Esophagus muscularis mucosa (tissue), 4 donors: ENCODE results near the gene TTC39A. TPM values are rescaled to one million over a fixed set of nuclear protein-coding genes. Genes with fewer than 3 reads are reported as not detected.

Experiments used
- DNase-seq: peaks from one replicate; pipeline ENCODE4 v3.0.0-alpha.2; 2017; ENCODE audit errors: extremely low spot score
- H3K27ac ChIP-seq, 4 donors: fragments of 200-600 bp; sonication (generic); replicated peaks in 1 of 4; 1 replicate in 3 of 4; 2 replicates in 1 of 4; pipeline ENCODE4 v1.5.1; 2016 to 2019; ENCODE audit warnings: mild to moderate bottlenecking in 1 of 4
- H3K27me3 ChIP-seq, 4 donors: fragments of 200-600 bp; sonication (generic); one replicate each; pipeline versions ENCODE4 v1.5.1 to v1.6.0; 2016 to 2019
- H3K36me3 ChIP-seq, 4 donors: fragments of 200-600 bp; sonication (generic); one replicate each; pipeline ENCODE4 v1.5.1; 2016 to 2019
- H3K4me1 ChIP-seq, 4 donors: fragments of 200-600 bp; sonication (generic); one replicate each; pipeline ENCODE4 v1.5.1; 2016 to 2019
- H3K4me3 ChIP-seq, 4 donors: fragments of 200-600 bp; sonication (generic); 1 replicate in 2 of 4; 2 replicates in 2 of 4; pipeline ENCODE4 v1.5.1; 2016 to 2019; ENCODE audit warnings: mild to moderate bottlenecking in 4 of 4, moderate library complexity in 1 of 4
- H3K9me3 ChIP-seq, 4 donors: fragments of 200-600 bp; sonication (generic); 1 replicate in 3 of 4; 2 replicates in 1 of 4; pipeline ENCODE4 v1.5.1; 2016 to 2019
- EP300 ChIP-seq: sonication (generic); formaldehyde crosslinking; IDR thresholded peaks from one replicate; pipeline ENCODE4 v1.6.1; 2017; ENCODE audit warnings: antibody characterized with exemption
- POLR2A ChIP-seq: fragments of 450-650 bp; IDR thresholded peaks from one replicate; pipeline ENCODE4 v1.6.1; 2017; ENCODE audit warnings: antibody characterized with exemption, moderate library complexity, mild to moderate bottlenecking, low read depth
- POLR2AphosphoS5 ChIP-seq, 2 donors: sonication (generic); formaldehyde crosslinking; IDR thresholded peaks; one replicate each; pipeline ENCODE4 v1.6.1; 2017; ENCODE audit warnings: antibody characterized with exemption in 2 of 2
- WGBS: methylation state at CpG from one replicate; pipeline ENCODE4 v1.1.5; 2018; 5-methylcytosine and 5-hydroxymethylcytosine counted together
- intact Hi-C: fragments of 100-400 bp; cut with DNase I; formaldehyde crosslinking; loops from one replicate; pipeline ENCODE4 v1.15.1; 2023
- total RNA-seq, 4 donors: library from RNA; depleted of rRNA; stranded (reverse); fragments of >200 nt; gene quantifications; one replicate each; pipeline versions ENCODE4 v1.1.0 to v1.2.1, GENCODE V29; 2016
- TF ChIP-seq, protein P1 (sequence below), 3 experiments: fragments of 200-600 bp in 2 of 3; fragments of 450-650 bp in 1 of 3; sonication (generic) in 2 of 3; IDR thresholded peaks; one replicate each; pipeline ENCODE4 v1.5.1; 2017 to 2019; ENCODE audit warnings: antibody characterized with exemption in 3 of 3, mild to moderate bottlenecking in 2 of 3, moderate library complexity in 1 of 3

The TTC39A gene
- total RNA-seq, 4 donors from 2014 or later: 0.17 to 2.5 (median 0.52) TPM; not detected in 1

DNA sequence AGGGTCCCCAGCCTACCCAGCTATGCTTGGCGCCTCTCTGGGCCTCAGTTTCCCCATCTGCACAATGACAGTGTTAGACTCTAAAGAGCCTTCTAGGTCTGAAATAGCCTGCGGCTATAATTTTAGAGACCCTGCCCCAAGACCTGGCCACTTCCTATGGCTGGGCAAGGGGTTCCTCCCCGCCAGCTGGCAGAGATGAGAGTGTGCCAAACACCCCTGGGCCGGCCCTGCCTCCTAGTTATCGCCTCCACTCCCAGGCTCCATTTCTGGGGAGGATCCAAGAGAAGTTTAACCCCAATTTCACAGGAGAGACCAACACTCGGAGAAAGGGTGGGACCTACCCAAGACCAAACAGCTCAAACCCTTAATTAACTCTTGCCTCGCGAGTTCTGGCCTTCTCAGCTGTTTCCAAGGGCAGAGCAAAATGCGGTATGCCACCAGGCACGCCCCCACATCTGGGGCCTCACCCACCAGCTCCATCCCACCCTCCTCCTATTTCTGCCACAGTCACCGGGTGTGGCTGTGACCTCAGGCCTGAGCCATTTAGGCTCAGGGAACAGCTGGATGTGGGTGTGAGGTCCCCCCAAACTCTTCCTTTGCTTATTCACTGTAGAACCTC, 35.7 kb downstream of the TTC39A start:
- Histone ChIP-seq H3K4me1 (peaks cover 12 to 17% (median 14%) of the 10 kb centered on the region in 4 donors), H3K27me3 (peaks cover 0 to 6% (median 0%) of the 10 kb centered on the region in 4 donors), H3K4me3 (no peak overlapping the region), H3K36me3 (no peaks in the 10 kb centered on the region), H3K9me3 (no peaks in the 10 kb centered on the region), H3K27ac (no peak overlapping the region)
- intact Hi-C loops: loop anchor here (10.0 kb wide), 1 partner anchor 60 kb away; the partner anchor contains the start of gene RNF11
- TF ChIP-seq, protein P1, sequence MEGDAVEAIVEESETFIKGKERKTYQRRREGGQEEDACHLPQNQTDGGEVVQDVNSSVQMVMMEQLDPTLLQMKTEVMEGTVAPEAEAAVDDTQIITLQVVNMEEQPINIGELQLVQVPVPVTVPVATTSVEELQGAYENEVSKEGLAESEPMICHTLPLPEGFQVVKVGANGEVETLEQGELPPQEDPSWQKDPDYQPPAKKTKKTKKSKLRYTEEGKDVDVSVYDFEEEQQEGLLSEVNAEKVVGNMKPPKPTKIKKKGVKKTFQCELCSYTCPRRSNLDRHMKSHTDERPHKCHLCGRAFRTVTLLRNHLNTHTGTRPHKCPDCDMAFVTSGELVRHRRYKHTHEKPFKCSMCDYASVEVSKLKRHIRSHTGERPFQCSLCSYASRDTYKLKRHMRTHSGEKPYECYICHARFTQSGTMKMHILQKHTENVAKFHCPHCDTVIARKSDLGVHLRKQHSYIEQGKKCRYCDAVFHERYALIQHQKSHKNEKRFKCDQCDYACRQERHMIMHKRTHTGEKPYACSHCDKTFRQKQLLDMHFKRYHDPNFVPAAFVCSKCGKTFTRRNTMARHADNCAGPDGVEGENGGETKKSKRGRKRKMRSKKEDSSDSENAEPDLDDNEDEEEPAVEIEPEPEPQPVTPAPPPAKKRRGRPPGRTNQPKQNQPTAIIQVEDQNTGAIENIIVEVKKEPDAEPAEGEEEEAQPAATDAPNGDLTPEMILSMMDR (IDR thresholded peaks at IDR 0.05): no peak
- no peak for TF ChIP-seq POLR2AphosphoS5 (IDR thresholded peaks at IDR 0.05)
- no peak for TF ChIP-seq EP300
- no peak for TF ChIP-seq POLR2A
- WGBS: 70% methylated on average over 9 of the region's 11 CpGs
- DNase-seq: no peak

DNA sequence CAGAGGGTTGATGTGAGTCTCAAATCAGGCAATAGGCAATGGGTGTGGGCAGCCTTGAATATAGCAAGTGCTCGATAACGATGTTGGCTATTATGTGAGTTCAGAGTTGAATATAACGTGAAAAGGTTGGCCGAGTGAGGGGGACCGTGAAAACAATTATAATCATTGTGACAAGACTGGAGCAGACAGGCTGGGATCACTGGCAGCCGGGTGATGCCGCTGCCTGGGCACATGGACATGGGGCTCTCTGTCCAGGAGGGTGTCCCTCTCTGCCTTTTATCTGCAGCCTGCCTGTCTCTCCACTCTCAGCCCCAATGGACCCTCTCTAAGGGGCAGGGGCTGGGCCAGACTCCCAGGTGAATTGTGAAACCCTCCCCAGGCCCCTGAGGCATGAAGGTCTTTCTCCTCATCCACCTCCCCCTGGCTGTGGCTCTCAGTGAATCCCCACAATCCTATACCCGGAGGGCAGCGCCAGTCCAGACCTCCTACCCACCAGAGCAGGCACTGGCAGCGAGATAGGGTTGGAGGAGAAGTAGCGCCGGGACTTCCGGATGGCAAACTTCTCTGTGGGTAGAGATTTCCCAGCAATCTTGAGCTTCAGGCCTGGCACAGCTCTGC, 36.4 kb downstream of the TTC39A start:
- Histone ChIP-seq H3K4me3 (no peak overlapping the region), H3K36me3 (no peaks in the 10 kb centered on the region), H3K9me3 (no peaks in the 10 kb centered on the region), H3K27me3 (peaks cover 0 to under 1% (median 0%) of the 10 kb centered on the region in 4 donors), H3K27ac (no peak overlapping the region), H3K4me1 (peaks cover 12 to 17% (median 14%) of the 10 kb centered on the region in 4 donors)
- TF ChIP-seq EP300: no peak
- TF ChIP-seq, protein P1 (IDR thresholded peaks at IDR 0.05): no peak
- TF ChIP-seq POLR2A: no peak
- intact Hi-C loops: loop anchor here (10.0 kb wide), 1 partner anchor 59 kb away; the partner anchor contains the start of gene RNF11
- DNase-seq: no peak
- 90% methylated on average over 13 of the region's 13 CpGs for WGBS

DNA sequence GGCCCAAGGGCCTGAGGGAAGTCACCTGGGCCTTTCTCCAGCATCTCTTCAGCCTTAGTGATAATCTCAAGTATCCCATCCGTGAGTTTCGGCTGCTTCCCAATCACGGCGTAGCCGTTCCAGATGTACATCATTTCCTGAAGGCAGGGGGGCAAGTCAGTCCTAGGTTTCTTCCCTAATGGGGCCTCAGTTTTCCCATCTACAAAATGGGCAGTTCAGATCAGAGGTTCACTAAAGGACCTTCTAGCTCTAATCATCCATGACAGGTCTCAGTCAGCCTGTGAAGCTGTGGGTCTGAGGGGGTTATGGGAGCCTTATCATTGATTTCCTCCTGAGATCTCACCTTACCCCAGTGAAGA, 39.9 kb downstream of the TTC39A start:
- Histone ChIP-seq H3K9me3 (no peaks in the 10 kb centered on the region), H3K27me3 (no peaks in the 10 kb centered on the region), H3K4me3 (no peak overlapping the region), H3K27ac (no peak overlapping the region), H3K4me1 (no peaks in the 10 kb centered on the region), H3K36me3 (peaks cover 0 to 4% (median 1%) of the 10 kb centered on the region in 4 donors)
- TF ChIP-seq POLR2AphosphoS5 (IDR thresholded peaks at IDR 0.05): no peak
- TF ChIP-seq, protein P1 (IDR thresholded peaks at IDR 0.05): no peak
- TF ChIP-seq EP300: no peak
- TF ChIP-seq POLR2A: no peak
- 94% methylated on average over 5 of the region's 5 CpGs for WGBS
- intact Hi-C loops: loop anchor here (10.0 kb wide), 1 partner anchor 56 kb away; the partner anchor contains the start of gene RNF11
- DNase-seq: no peak

DNA sequence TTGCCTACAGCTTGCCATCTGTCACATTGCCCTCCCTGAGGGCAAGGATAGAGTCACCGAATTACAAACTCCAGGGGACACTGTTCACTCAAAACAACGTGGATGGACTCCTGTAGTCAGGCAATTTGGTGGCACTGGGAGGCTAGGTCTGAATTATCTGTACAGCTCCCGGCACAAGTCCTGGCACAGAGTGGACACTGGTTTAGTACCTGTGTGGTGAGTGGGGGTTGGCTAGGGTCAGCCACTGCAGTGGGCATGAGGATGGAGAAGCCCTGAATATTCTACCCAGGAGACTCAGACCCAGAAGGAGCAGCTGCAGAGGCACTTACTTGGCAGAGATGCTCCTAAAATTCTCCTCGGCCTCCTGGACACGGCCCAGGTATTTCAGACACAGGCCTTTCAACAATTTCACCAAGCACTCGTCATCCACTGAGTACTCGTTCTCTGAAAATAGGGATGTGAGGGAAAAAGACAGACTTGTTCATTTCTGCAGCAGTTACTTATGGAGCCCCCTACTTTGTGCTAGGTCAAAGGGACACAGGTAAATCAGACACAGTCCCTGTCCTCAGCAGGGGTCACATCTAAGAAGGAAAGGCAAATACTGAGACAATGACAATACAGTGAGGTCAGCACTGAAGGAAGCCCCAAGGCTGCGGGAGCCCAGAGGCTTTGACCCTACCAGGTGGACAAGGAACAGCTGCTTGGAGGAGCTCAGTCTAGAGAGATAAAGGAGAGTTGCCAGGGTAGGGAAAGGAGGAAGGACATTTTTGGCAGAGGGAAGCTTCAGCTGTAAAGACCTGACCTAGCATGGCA, 40.5 kb downstream of the TTC39A start:
- Histone ChIP-seq H3K4me3 (no peak overlapping the region), H3K36me3 (peaks cover 0 to 4% (median 1%) of the 10 kb centered on the region in 4 donors), H3K27ac (no peak overlapping the region), H3K4me1 (peaks cover 0 to 1% (median 0%) of the 10 kb centered on the region in 4 donors), H3K9me3 (no peaks in the 10 kb centered on the region), H3K27me3 (no peaks in the 10 kb centered on the region)
- 87% methylated on average over 6 of the region's 8 CpGs for WGBS
- intact Hi-C loops: loop anchor here (10.0 kb wide), 1 partner anchor 55 kb away; the partner anchor contains the start of gene RNF11
- TF ChIP-seq POLR2A (no peak), EP300 (no peak), POLR2AphosphoS5 (IDR thresholded peaks at IDR 0.05) (no peak)
- TF ChIP-seq, protein P1 (IDR thresholded peaks at IDR 0.05): no peak
- no peak for DNase-seq
